K562 (cell line): ENCODE data around the gene ETNK1. TPM values are rescaled to one million over a fixed set of nuclear protein-coding genes. Genes with fewer than 3 reads are reported as not detected.
A peak's percentile ranks its signal among the peaks of the same experiment; 100 is the strongest.
"Not testable (repeated sequence)": the region's sequence is repeated elsewhere in the genome, so short reads cannot be mapped to it uniquely, and the experiment has no call there.

Source experiments
- ATAC-seq: fragments of 200-7000 bp; cut with Tn5 transposase; 3 replicates; pipeline ENCODE4 v1.9.1; 2020; ENCODE audit warnings: moderate library complexity
- BruUV-seq: library from RNA; stranded (reverse); fragments of 400-500 nt; replicated peaks from 2 replicates; lab custom pipeline; 2021; lab: Mats Ljungman, UMichigan
- CTCF ChIA-PET: fragments of 300-600 bp; formaldehyde crosslinking; extraction: SDS; loops from one replicate; lab custom pipeline; 2021; ENCODE audit warnings: low intra/inter-chr PET ratio; lab: Yijun Ruan, JAX
- POLR2A ChIA-PET: fragments of 300-600, 350-650 bp; sonication (Branson Sonifier 250); formaldehyde crosslinking; extraction: SDS; loops from one replicate; lab custom pipeline; 2021; ENCODE audit warnings: antibody characterized with exemption, inconsistent platforms; lab: Yijun Ruan, JAX
- DNase-seq, 4 experiments: peaks; one replicate each; pipeline versions ENCODE4 v3.0.0 to v3.0.0-alpha.2; 2011 to 2018; ENCODE audit warnings: low spot score in 3 of 4, mixed read lengths in 3 of 4; ENCODE audit errors: extremely low read depth in 1 of 4
- FAIRE-seq: peaks from 2 replicates; lab custom pipeline; 2011; peaks lifted over from hg19 to GRCh38; lab: Jason Lieb, UNC
- H2AFZ ChIP-seq: 2 replicates; pipeline ENCODE4 v1.6.0; 2011; ENCODE audit warnings: low read depth, low read length, control low read depth, inconsistent platforms
- H3K27ac ChIP-seq: fragments of 200-600 bp; 3 replicates; pipeline ENCODE4 v1.8.0; 2011; ENCODE audit warnings: low read depth, mild to moderate bottlenecking, control low read depth, inconsistent platforms, low read length, moderate library complexity, mixed read lengths; ENCODE audit errors: extremely low read depth
- H3K27me3 ChIP-seq, 2 experiments: fragments of 300-600 bp in 1 of 2; 2 replicates in 1 of 2; 3 replicates in 1 of 2; pipeline versions ENCODE4 v1.6.0 to v1.8.0; 2011; ENCODE audit warnings: inconsistent platforms in 2 of 2, low read length in 2 of 2, mild to moderate bottlenecking in 1 of 2, mixed read lengths in 1 of 2, moderate library complexity in 1 of 2; ENCODE audit not compliant: control insufficient read depth in 2 of 2, insufficient read depth in 2 of 2
- H3K36me3 ChIP-seq: fragments of 300-600 bp; 3 replicates; pipeline ENCODE4 v1.8.0; 2011; ENCODE audit warnings: mild to moderate bottlenecking, low read length, inconsistent platforms; ENCODE audit not compliant: control insufficient read depth, insufficient read depth
- H3K4me1 ChIP-seq, 2 experiments: fragments of 200-600 bp in 1 of 2; replicated peaks in 1 of 2; 2 replicates in 1 of 2; 3 replicates in 1 of 2; pipeline versions ENCODE4 v1.5.1 to v1.8.0; 2011; ENCODE audit warnings: inconsistent platforms in 2 of 2, low read length in 2 of 2, mild to moderate bottlenecking in 1 of 2, mixed read lengths in 1 of 2, moderate library complexity in 1 of 2; ENCODE audit not compliant: control insufficient read depth in 2 of 2, insufficient read depth in 2 of 2
- H3K4me2 ChIP-seq: 2 replicates; pipeline ENCODE4 v1.6.1; 2011; ENCODE audit warnings: low read length, control low read depth, inconsistent platforms, mixed read lengths; ENCODE audit not compliant: insufficient read depth
- H3K4me3 ChIP-seq: fragments of 200-600 bp; sonication (generic), shearing (Covaris generic); 2 replicates; pipeline ENCODE4 v1.5.1; 2016; ENCODE audit warnings: control low read depth, inconsistent platforms
- H3K79me2 ChIP-seq: fragments of 200-600 bp; 3 replicates; pipeline ENCODE4 v1.8.0; 2011; ENCODE audit warnings: low read length, inconsistent platforms; ENCODE audit not compliant: control insufficient read depth, insufficient read depth
- H3K9ac ChIP-seq, 2 experiments: 2 replicates each; pipeline versions ENCODE4 v1.6.0 to v1.6.1; 2011; ENCODE audit warnings: low read depth in 2 of 2, low read length in 2 of 2, control low read depth in 1 of 2, inconsistent platforms in 1 of 2, mild to moderate bottlenecking in 1 of 2, mixed read lengths in 1 of 2; ENCODE audit not compliant: insufficient read depth in 1 of 2
- H3K9me1 ChIP-seq: one replicate; pipeline ENCODE4 v1.6.0; 2011; ENCODE audit warnings: inconsistent platforms, mild to moderate bottlenecking, low read length, moderate library complexity; ENCODE audit not compliant: control insufficient read depth, insufficient read depth
- H3K9me3 ChIP-seq: replicated peaks from 2 replicates; pipeline ENCODE4 v1.5.1; 2011; ENCODE audit warnings: low read depth, low read length, inconsistent platforms; ENCODE audit not compliant: control insufficient read depth, insufficient read depth
- H4K20me1 ChIP-seq: replicated peaks from 2 replicates; pipeline ENCODE4 v1.6.1; 2011; ENCODE audit warnings: low read length, inconsistent platforms, mixed read lengths; ENCODE audit not compliant: control insufficient read depth, insufficient read depth
- C11orf30 ChIP-seq: fragments of 450-650 bp; IDR thresholded peaks from 2 replicates; pipeline ENCODE4 v1.6.1; 2016; ENCODE audit warnings: low read depth, mild to moderate bottlenecking
- POLR2G ChIP-seq: fragments of 200-400 bp; formaldehyde crosslinking; IDR thresholded peaks from 2 replicates; pipeline ENCODE4 v1.6.1; 2017; ENCODE audit warnings: low read depth, mild to moderate bottlenecking, antibody characterized with exemption, low read length, moderate library complexity
- SUPT5H ChIP-seq: fragments of 450-650 bp; IDR thresholded peaks from 2 replicates; pipeline ENCODE4 v1.6.1; 2016
- ZBTB17 ChIP-seq: fragments of 450-650 bp; formaldehyde crosslinking; IDR thresholded peaks from 2 replicates; pipeline ENCODE4 v1.4.0; 2020; ENCODE audit warnings: mild to moderate bottlenecking
- ZNF316 ChIP-seq: fragments of 450-650 bp; IDR thresholded peaks from 2 replicates; pipeline ENCODE4 v1.6.1; 2016
- WGBS: fragments of 100-300 bp; shearing (Covaris generic); methylation state at CpG from one replicate; pipeline ENCODE4 v1.1.6; 2016; ENCODE audit warnings: low coverage, mixed read lengths; ENCODE audit not compliant: insufficient coverage; ENCODE audit errors: missing lambda C conversion rate; 5-methylcytosine and 5-hydroxymethylcytosine counted together
- in situ Hi-C: fragments of 300-500 bp; cut with MboI; formaldehyde crosslinking; loops from 4 replicates; pipeline ENCODE4 v1.15.0; 2018; ENCODE audit warnings: inconsistent platforms, mixed read lengths
- intact Hi-C: fragments of 100-400 bp; cut with micrococcal nuclease; formaldehyde crosslinking; loops from 2 replicates; pipeline ENCODE4 v1.14.2; 2022
- polyA plus RNA-seq, 8 experiments: library from polyadenylated mRNA; depleted of rRNA in 4 of 8; stranded (reverse) in 5 of 8; unstranded in 3 of 8; fragments of >200 nt; fragmentation: Nextera tagmentation in 2 of 8; fragmentation: Illumina TruSeq in 1 of 8; extraction: Ambion mirVana in 2 of 8; extraction: Trizol in 1 of 8; gene quantifications; 2 replicates each; pipeline versions ENCODE4 v1.2.1 to v1.2.3, GENCODE V29; 2011 to 2014; ENCODE audit warnings: inconsistent platforms in 1 of 8, missing spikeins in 1 of 8
- total RNA-seq, 7 experiments: library from RNA; depleted of rRNA in 6 of 7; stranded (reverse); fragments of >200 nt in 6 of 7; fragmentation: Illumina TruSeq in 2 of 7; extraction: Trizol in 2 of 7; gene quantifications; 2 replicates each; pipeline versions ENCODE4 v1.2.1 to v1.2.3, GENCODE V29; 2011 to 2021; ENCODE audit warnings: low replicate concordance in 1 of 7
- TF ChIP-seq, protein P1 (sequence below): fragments of 450-650 bp; formaldehyde crosslinking; IDR thresholded peaks from 2 replicates; pipeline ENCODE4 v1.4.0; 2022; ENCODE audit warnings: missing genetic modification characterization

The ETNK1 gene
- total and polyA plus RNA-seq, 9 of the 15 experiments (the other 6 are each of a cell fraction or from before 2014, with no cell fraction given), result 10.0 to 70.5 (median 36.0) TPM

DNA sequence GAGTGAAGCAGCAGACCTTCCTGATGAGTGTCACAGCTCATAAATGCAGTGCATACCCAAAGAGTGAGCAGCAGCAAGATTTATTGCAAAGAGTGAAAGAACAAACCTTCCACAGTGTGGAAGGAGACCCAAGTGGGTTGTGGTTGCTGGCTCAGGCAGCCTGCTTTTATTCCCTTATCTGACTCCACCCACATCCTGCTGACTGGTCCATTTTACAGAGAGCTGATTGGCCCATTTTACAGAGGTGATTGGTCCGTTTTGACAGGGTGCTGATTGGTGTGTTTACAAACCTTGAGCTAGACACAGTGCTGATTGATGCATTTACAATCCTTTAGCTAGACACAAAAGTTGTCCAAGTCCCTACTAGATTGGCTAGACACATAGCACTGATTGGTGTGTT lies 67.5 kb downstream of the ETNK1 start:
- 63% methylated on average over 1 of the region's 1 CpG for WGBS
- CTCF ChIA-PET, in situ Hi-C loops, POLR2A ChIA-PET, H3K9me3 ChIP-seq, ATAC-seq, intact Hi-C loops: not testable (repeated sequence)
- peak in 1 of 4 experiments; percentile 7 for DNase-seq
- TF ChIP-seq C11orf30, result peak; percentile 21; the same call in 1 of the 2 replicates
- peak; percentile 54 for TF ChIP-seq ZNF316
- 0 out of 2 replicates have a peak, but pooled peaks have one; percentile 21 for TF ChIP-seq SUPT5H
- TF ChIP-seq, all 486 proteins: peak for 3; not testable (repeated sequence) for 483
- not testable (repeated sequence) for H3K36me3 ChIP-seq, H3K4me1 ChIP-seq, H3K27ac ChIP-seq, H3K4me3 ChIP-seq, FAIRE-seq, H4K20me1 ChIP-seq, H3K9ac ChIP-seq, H3K27me3 ChIP-seq, H3K4me2 ChIP-seq, H2AFZ ChIP-seq, H3K79me2 ChIP-seq, H3K9me1 ChIP-seq
- TSS peak; percentile 14 for BruUV-seq

DNA sequence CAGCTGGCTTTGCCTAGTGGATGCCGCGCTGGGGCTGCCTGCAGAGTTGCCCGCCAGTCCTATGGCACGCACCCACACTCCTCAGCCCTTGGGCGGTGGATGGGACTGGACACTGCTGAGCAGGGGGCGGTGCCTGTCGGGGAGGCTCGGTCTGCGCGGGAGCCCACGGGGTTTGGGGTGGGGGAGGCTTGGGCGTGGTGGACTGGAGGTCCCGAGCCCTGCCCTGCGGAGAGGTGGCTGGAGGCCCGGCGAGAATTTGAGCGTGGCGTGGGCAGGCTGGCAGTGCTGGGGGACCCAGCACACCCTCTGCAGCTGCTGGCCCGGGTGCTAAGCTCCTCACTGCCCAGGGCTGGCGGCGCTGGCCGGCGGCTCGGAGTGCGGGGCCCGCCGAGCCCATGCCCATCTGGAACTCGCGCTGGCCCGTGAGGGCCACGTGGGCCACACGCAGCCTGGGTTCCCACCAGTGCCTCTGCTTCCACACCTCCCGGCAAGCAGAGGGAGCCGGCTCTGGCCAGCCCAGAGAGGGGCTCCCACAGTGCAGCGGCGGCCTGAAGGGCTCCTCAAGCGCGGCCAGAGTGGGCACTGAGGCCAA lies 68.1 kb downstream of the ETNK1 start:
- FAIRE-seq (no peak), DNase-seq (no peak), ATAC-seq (no peak)
- BruUV-seq, result no TSS peak
- Histone ChIP-seq H3K9me1 (no peaks in the 10 kb centered on the region), H3K27ac (no peak overlapping the region), H3K9ac (no peak overlapping the region), H3K27me3 (no peaks in the 10 kb centered on the region), H3K9me3 (no peaks in the 10 kb centered on the region; the same call in 1 of the 2 replicates), H3K4me3 (no peak overlapping the region), H3K4me1 (no peaks in the 10 kb centered on the region), H3K4me2 (no peak overlapping the region), H3K79me2 (no peaks in the 10 kb centered on the region), H4K20me1 (no peaks in the 10 kb centered on the region), H2AFZ (no peak overlapping the region), H3K36me3 (peaks cover 3% of the 10 kb centered on the region; the same call in 2 of the 3 replicates)
- ChIA-PET POLR2A (no interaction called here), CTCF (no interaction called here)
- WGBS, result 95% methylated on average over 17 of the region's 38 CpGs
- TF ChIP-seq, protein P1, sequence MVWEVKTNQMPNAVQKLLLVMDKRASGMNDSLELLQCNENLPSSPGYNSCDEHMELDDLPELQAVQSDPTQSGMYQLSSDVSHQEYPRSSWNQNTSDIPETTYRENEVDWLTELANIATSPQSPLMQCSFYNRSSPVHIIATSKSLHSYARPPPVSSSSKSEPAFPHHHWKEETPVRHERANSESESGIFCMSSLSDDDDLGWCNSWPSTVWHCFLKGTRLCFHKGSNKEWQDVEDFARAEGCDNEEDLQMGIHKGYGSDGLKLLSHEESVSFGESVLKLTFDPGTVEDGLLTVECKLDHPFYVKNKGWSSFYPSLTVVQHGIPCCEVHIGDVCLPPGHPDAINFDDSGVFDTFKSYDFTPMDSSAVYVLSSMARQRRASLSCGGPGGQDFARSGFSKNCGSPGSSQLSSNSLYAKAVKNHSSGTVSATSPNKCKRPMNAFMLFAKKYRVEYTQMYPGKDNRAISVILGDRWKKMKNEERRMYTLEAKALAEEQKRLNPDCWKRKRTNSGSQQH (CRISPR knock-in tag), result no peak
- TF ChIP-seq ZBTB17 (CRISPR knock-in tag), result no peak
- TF ChIP-seq POLR2G, result peak; percentile 71
- in situ Hi-C loops (no loop called here), intact Hi-C loops (no loop called here)
